Neuronal stem cell (in vitro differentiated cells): ENCODE measurements around the gene SYNE1.

ENCODE experiments used
- DNase-seq: peaks from one replicate; pipeline ENCODE4 v3.0.0-alpha.2; 2013; ENCODE audit warnings: low spot score
- H2AFZ ChIP-seq: one replicate; pipeline ENCODE4 v1.6.1; 2013; ENCODE audit warnings: mild to moderate bottlenecking, low read length, inconsistent platforms
- H2AK5ac ChIP-seq: 2 replicates; pipeline ENCODE4 v1.6.1; 2013; ENCODE audit warnings: low read depth, mild to moderate bottlenecking, inconsistent platforms, low read length, moderate library complexity, mixed read lengths
- H2BK120ac ChIP-seq: 2 replicates; pipeline ENCODE4 v1.6.1; 2013; ENCODE audit warnings: low read depth, mild to moderate bottlenecking, inconsistent platforms, low read length, moderate library complexity, mixed read lengths
- H2BK12ac ChIP-seq: one replicate; pipeline ENCODE4 v1.6.1; 2013; ENCODE audit warnings: low read length, inconsistent platforms
- H2BK15ac ChIP-seq: 2 replicates; pipeline ENCODE4 v1.6.1; 2013; ENCODE audit warnings: mild to moderate bottlenecking, low read length, inconsistent platforms, mixed read lengths
- H2BK5ac ChIP-seq: one replicate; pipeline ENCODE4 v1.6.1; 2013; ENCODE audit warnings: inconsistent platforms, mild to moderate bottlenecking, low read length, moderate library complexity
- H3K14ac ChIP-seq: one replicate; pipeline ENCODE4 v1.6.1; 2013; ENCODE audit warnings: low read length, inconsistent platforms
- H3K18ac ChIP-seq: 2 replicates; pipeline ENCODE4 v1.6.1; 2013; ENCODE audit warnings: low read length, inconsistent platforms
- H3K23ac ChIP-seq: 2 replicates; pipeline ENCODE4 v1.6.1; 2013; ENCODE audit warnings: low read depth, mild to moderate bottlenecking, mixed read lengths, low read length, inconsistent platforms; ENCODE audit not compliant: poor library complexity
- H3K27ac ChIP-seq: replicated peaks from 3 replicates; pipeline ENCODE4 v1.5.1; 2013; ENCODE audit warnings: low read length, inconsistent platforms
- H3K27me3 ChIP-seq, 3 experiments: 2 replicates each; pipeline ENCODE4 v1.6.1; 2013; ENCODE audit warnings: low read length in 3 of 3, mild to moderate bottlenecking in 2 of 3, inconsistent platforms in 1 of 3, low read depth in 1 of 3, mixed read lengths in 1 of 3, moderate library complexity in 1 of 3; ENCODE audit not compliant: control insufficient read depth in 3 of 3, insufficient read depth in 3 of 3
- H3K36me3 ChIP-seq, 2 donors: replicated peaks in 1 of 2; 2 replicates each; pipeline ENCODE4 v1.6.1; 2013; ENCODE audit warnings: low read length in 2 of 2; ENCODE audit not compliant: control insufficient read depth in 2 of 2, insufficient read depth in 2 of 2
- H3K4ac ChIP-seq: 2 replicates; pipeline ENCODE4 v1.6.1; 2013; ENCODE audit warnings: inconsistent platforms, mild to moderate bottlenecking, low read length, moderate library complexity
- H3K4me1 ChIP-seq, 2 donors: 1 replicate in 1 of 2; 2 replicates in 1 of 2; pipeline ENCODE4 v1.6.1; 2013; ENCODE audit warnings: low read length in 2 of 2, low read depth in 1 of 2; ENCODE audit not compliant: control insufficient read depth in 2 of 2, insufficient read depth in 1 of 2
- H3K4me2 ChIP-seq: one replicate; pipeline ENCODE4 v1.6.1; 2013; ENCODE audit warnings: mild to moderate bottlenecking, low read length, inconsistent platforms; ENCODE audit not compliant: insufficient read depth, poor library complexity, severe bottlenecking
- H3K4me3 ChIP-seq, 2 donors: 2 replicates each; pipeline ENCODE4 v1.5.1; 2013; ENCODE audit warnings: low read length in 2 of 2, mild to moderate bottlenecking in 2 of 2, inconsistent platforms in 1 of 2, moderate library complexity in 1 of 2
- H3K79me1 ChIP-seq: one replicate; pipeline ENCODE4 v1.6.1; 2013; ENCODE audit warnings: low read depth, mild to moderate bottlenecking, inconsistent platforms, low read length, moderate library complexity
- H3K9ac ChIP-seq: one replicate; pipeline ENCODE4 v1.6.1; 2013; ENCODE audit warnings: mild to moderate bottlenecking, low read depth, low read length, inconsistent platforms; ENCODE audit not compliant: poor library complexity
- H3K9me3 ChIP-seq, 2 donors: replicated peaks in 1 of 2; 2 replicates each; pipeline versions ENCODE3 to v1.6.1; 2013; ENCODE audit warnings: low read length in 2 of 2, mild to moderate bottlenecking in 2 of 2, inconsistent platforms in 1 of 2, low read depth in 1 of 2, mixed read lengths in 1 of 2, moderate library complexity in 1 of 2; ENCODE audit not compliant: control insufficient read depth in 2 of 2, insufficient read depth in 1 of 2
- H4K8ac ChIP-seq: one replicate; pipeline ENCODE4 v1.6.1; 2013; ENCODE audit warnings: low read depth, mild to moderate bottlenecking, inconsistent platforms, low read length, moderate library complexity
- H4K91ac ChIP-seq: one replicate; pipeline ENCODE4 v1.6.1; 2013; ENCODE audit warnings: low read length, low read depth, mild to moderate bottlenecking, inconsistent platforms; ENCODE audit not compliant: poor library complexity
- WGBS, 2 donors: extraction: QIAGEN DNeasy Blood & Tissue Kit; methylation state at CpG; one replicate each; pipeline ENCODE4 v1.1.7; 2013; ENCODE audit warnings: missing lambda C conversion rate in 2 of 2, mixed read lengths in 1 of 2; ENCODE audit not compliant: insufficient read length in 2 of 2, insufficient replicate concordance in 1 of 2; ENCODE audit errors: extremely low coverage in 2 of 2; 5-methylcytosine and 5-hydroxymethylcytosine counted together

Gene SYNE1

GRCh38 chr6:152318278-152318677 is 318.9 kb downstream of the SYNE1 start:
- H3K9ac ChIP-seq = no peak overlapping the region
- H3K4me3 ChIP-seq = no peak overlapping the region
- H3K27me3 ChIP-seq = no peaks in the 10 kb centered on the region
- H3K18ac ChIP-seq = no peak overlapping the region
- H3K79me1 ChIP-seq = no peaks in the 10 kb centered on the region
- no peak overlapping the region for H2BK120ac ChIP-seq
- no peak overlapping the region for H2BK5ac ChIP-seq
- no peak overlapping the region for H2BK15ac ChIP-seq
- no peak overlapping the region for H3K4me2 ChIP-seq
- no peak for DNase-seq
- H2AK5ac ChIP-seq = no peak overlapping the region
- H4K8ac ChIP-seq = no peak overlapping the region
- no peak overlapping the region for H3K23ac ChIP-seq
- H3K36me3 ChIP-seq = no peaks in the 10 kb centered on the region
- no peak overlapping the region for H3K14ac ChIP-seq
- no CpG with 5 or more reads among the region's 4 CpGs for WGBS, 2 donors
- no peak overlapping the region for H2BK12ac ChIP-seq
- no peak overlapping the region for H3K27ac ChIP-seq
- peaks cover 0 to 1% of the 10 kb centered on the region in 2 donors for H3K4me1 ChIP-seq
- no peaks in the 10 kb centered on the region for H3K9me3 ChIP-seq
- no peak overlapping the region for H3K4ac ChIP-seq
- no peak overlapping the region for H2AFZ ChIP-seq
- no peak overlapping the region for H4K91ac ChIP-seq

- Histone ChIP-seq H3K14ac (no peak overlapping the region), H3K36me3 (no peaks in the 10 kb centered on the region), H2BK5ac (no peak overlapping the region), H2BK15ac (no peak overlapping the region), H3K18ac (no peak overlapping the region), H3K4ac (no peak overlapping the region), H2BK120ac (no peak overlapping the region), H4K8ac (no peak overlapping the region), H3K27ac (no peak overlapping the region), H3K9me3 (no peaks in the 10 kb centered on the region), H4K91ac (no peak overlapping the region), H3K4me3 (no peak overlapping the region), H3K23ac (no peak overlapping the region), H3K9ac (no peak overlapping the region), H2AFZ (no peak overlapping the region), H2AK5ac (no peak overlapping the region), H3K27me3 (no peaks in the 10 kb centered on the region), H3K4me1 (peaks cover 0 to 1% of the 10 kb centered on the region in 2 donors), H3K79me1 (no peaks in the 10 kb centered on the region), H3K4me2 (no peak overlapping the region), H2BK12ac (peak overlapping the region; percentile 41)
- WGBS, 2 donors = no CpG with 5 or more reads among the region's 7 CpGs
- DNase-seq = no peak
Observed at GRCh38 chr6:152316024-152316423, 321.1 kb downstream of the SYNE1 start.

- Histone ChIP-seq H3K23ac (no peak overlapping the region), H3K4me2 (no peak overlapping the region), H2AFZ (peak overlapping the region; percentile 54), H3K27ac (no peak overlapping the region), H2BK5ac (no peak overlapping the region), H3K4me1 (peaks cover 0 to 1% of the 10 kb centered on the region in 2 donors), H2BK120ac (no peak overlapping the region), H2BK15ac (no peak overlapping the region), H3K9me3 (no peaks in the 10 kb centered on the region), H2BK12ac (no peak overlapping the region), H4K8ac (no peak overlapping the region), H4K91ac (no peak overlapping the region), H3K36me3 (no peaks in the 10 kb centered on the region), H3K18ac (no peak overlapping the region), H3K27me3 (no peaks in the 10 kb centered on the region), H3K4ac (no peak overlapping the region), H3K14ac (no peak overlapping the region), H3K79me1 (no peaks in the 10 kb centered on the region), H3K9ac (no peak overlapping the region), H2AK5ac (no peak overlapping the region), H3K4me3 (no peak overlapping the region)
- no peak for DNase-seq
- WGBS, 2 donors = no CpG with 5 or more reads among the region's 5 CpGs
Observed at GRCh38 chr6:152314483-152314832, 322.7 kb downstream of the SYNE1 start.

GRCh38 chr6:152313542-152314482 is 323.4 kb downstream of the SYNE1 start:
- Histone ChIP-seq H3K9me3 (no peaks in the 10 kb centered on the region), H3K4me2 (no peak overlapping the region), H3K18ac (no peak overlapping the region), H3K4ac (no peak overlapping the region), H4K8ac (no peak overlapping the region), H3K27me3 (no peaks in the 10 kb centered on the region), H3K4me3 (no peak overlapping the region), H2AFZ (peak overlapping the region; percentile 54), H3K9ac (no peak overlapping the region), H3K27ac (no peak overlapping the region), H3K79me1 (no peaks in the 10 kb centered on the region), H2BK5ac (no peak overlapping the region), H2BK15ac (no peak overlapping the region), H3K14ac (no peak overlapping the region), H2BK12ac (no peak overlapping the region), H2BK120ac (no peak overlapping the region), H3K36me3 (no peaks in the 10 kb centered on the region), H2AK5ac (no peak overlapping the region), H3K23ac (no peak overlapping the region), H4K91ac (no peak overlapping the region), H3K4me1 (peaks cover 0 to 1% of the 10 kb centered on the region in 2 donors)
- no peak for DNase-seq
- WGBS, 2 donors = no CpG with 5 or more reads among the region's 10 CpGs
